SIG-M5 treated with dmso at 0.1 percent for 504 hours (cell line): ENCODE data around the gene BPIFB4.

Experiments used
- DNase-seq: peaks from one replicate; lab custom pipeline; 2025; ENCODE audit not compliant: unreplicated experiment; lab: John Stamatoyannopoulos, UW

The BPIFB4 gene

DNA sequence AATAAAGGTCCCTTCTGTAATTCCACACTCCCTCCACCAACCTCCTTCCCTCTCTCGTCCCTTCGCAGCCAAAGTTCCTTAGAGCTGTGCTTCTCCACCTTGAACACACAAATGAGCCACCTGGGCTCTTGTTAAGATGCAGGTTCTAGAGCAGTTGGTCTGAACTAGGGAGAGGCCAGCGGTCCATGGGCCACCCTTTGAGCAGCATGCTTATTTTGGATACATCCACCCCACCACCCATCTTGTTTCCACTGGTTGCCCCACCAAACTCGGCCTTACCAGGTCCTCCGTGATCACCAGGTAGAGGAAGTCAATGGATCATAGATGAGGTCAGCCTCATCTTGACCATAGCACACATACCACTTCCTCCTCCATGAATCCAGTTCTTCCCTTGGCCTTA, 81.2 kb downstream of the BPIFB4 start:
- DNase-seq, result no peak
